Measurements from ENCODE around the gene SNX12.

SNX12 gene

DNA sequence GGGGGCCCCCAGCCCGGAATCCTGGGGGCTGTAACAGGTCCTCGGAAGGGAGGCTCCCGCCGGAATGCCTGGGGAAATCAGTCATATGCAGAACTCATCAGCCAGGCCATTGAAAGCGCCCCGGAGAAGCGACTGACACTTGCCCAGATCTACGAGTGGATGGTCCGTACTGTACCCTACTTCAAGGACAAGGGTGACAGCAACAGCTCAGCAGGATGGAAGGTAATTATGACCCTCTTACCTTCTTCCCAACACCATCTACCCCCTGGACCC lies 28.6 kb upstream of the SNX12 start:
- TF ChIP-seq, protein P1, sequence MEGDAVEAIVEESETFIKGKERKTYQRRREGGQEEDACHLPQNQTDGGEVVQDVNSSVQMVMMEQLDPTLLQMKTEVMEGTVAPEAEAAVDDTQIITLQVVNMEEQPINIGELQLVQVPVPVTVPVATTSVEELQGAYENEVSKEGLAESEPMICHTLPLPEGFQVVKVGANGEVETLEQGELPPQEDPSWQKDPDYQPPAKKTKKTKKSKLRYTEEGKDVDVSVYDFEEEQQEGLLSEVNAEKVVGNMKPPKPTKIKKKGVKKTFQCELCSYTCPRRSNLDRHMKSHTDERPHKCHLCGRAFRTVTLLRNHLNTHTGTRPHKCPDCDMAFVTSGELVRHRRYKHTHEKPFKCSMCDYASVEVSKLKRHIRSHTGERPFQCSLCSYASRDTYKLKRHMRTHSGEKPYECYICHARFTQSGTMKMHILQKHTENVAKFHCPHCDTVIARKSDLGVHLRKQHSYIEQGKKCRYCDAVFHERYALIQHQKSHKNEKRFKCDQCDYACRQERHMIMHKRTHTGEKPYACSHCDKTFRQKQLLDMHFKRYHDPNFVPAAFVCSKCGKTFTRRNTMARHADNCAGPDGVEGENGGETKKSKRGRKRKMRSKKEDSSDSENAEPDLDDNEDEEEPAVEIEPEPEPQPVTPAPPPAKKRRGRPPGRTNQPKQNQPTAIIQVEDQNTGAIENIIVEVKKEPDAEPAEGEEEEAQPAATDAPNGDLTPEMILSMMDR (IDR thresholded peaks at IDR 0.05), result no peak
- no peaks in the 10 kb centered on the region for H3K36me3 Mint-ChIP-seq (ENCODE audit: low read depth)
- no peak for DNase-seq
- H3K27me3 Mint-ChIP-seq (ENCODE audit: low read depth, poor library complexity), result peaks cover 18% of the 10 kb centered on the region
- peak overlapping the region; percentile 96 for H3K4me3 Mint-ChIP-seq
- no peak overlapping the region for H3K27ac Mint-ChIP-seq
- peaks cover 54% of the 10 kb centered on the region for H3K4me1 Mint-ChIP-seq
- H3K9me3 Mint-ChIP-seq, result peaks cover 55% of the 10 kb centered on the region

DNA sequence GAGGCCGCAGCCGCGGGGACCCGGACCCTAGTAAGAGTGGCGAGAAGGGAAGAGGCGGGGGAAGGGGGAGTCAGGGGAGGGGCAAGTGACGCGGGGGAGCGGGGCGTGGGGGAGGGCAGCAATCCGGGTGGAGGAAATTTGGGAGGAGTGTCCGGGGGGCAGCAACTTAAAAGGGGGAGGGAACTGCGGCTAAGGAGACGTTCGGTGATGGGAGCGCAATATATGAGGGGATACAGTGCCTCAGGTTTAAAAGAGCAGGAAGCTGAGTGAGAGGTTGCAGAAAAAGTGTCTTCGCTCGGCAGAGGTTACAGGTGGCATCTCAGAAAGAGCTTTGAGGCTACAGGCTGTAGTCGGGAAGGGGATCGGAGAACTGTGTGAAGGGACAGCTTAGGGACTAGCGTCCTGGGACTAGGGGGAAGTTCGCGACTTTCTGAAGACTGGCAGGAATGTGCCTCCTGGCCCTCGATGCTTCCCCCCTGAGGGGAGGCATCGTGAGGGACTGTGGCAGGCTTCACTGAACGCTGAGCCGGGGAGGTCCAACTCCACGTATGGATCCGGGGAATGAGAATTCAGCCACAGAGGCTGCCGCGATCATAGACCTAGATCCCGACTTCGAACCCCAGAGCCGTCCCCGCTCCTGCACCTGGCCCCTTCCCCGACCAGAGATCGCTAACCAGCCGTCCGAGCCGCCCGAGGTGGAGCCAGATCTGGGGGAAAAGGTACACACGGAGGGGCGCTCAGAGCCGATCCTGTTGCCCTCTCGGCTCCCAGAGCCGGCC lies 28.0 kb upstream of the SNX12 start:
- peak; percentile 22 for DNase-seq
- Mint-ChIP-seq H3K4me1 (peaks cover 49% of the 10 kb centered on the region), H3K27ac (no peak overlapping the region), H3K9me3 (peaks cover 55% of the 10 kb centered on the region), H3K27me3 (ENCODE audit: low read depth, poor library complexity) (peaks cover 18% of the 10 kb centered on the region), H3K4me3 (peak overlapping the region; percentile 96), H3K36me3 (ENCODE audit: low read depth) (no peaks in the 10 kb centered on the region)
- TF ChIP-seq, protein P1 (IDR thresholded peaks at IDR 0.05), result no peak

DNA sequence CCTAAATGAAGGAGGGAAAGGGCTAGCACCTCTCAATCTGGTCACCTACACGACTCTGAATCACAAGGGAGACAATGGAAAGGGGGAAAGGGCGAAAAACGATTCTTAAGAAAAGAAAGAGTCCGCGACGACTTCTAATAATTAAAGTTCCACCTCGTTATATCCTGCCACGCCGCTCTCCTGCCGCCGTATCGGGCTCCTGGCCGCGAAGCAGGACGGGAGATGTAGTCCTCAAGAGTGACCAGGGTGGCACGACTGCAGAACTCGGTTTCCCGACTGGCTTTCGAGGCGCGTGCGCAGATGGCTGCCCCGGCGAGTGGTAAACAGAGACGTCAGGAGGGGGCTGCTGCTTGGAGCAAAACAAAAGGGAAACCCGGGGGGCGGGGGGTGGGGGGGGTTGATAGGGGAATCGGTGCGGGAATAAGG lies 27.4 kb upstream of the SNX12 start, which contains the start of gene FOXO4:
TSS of gene FOXO4 (plus strand) at position 297 of the 426 bp plus-strand sequence. CDS start 678 bp downstream, outside the sequence.
- H3K36me3 Mint-ChIP-seq (ENCODE audit: low read depth), result no peaks in the 10 kb centered on the region

DNA sequence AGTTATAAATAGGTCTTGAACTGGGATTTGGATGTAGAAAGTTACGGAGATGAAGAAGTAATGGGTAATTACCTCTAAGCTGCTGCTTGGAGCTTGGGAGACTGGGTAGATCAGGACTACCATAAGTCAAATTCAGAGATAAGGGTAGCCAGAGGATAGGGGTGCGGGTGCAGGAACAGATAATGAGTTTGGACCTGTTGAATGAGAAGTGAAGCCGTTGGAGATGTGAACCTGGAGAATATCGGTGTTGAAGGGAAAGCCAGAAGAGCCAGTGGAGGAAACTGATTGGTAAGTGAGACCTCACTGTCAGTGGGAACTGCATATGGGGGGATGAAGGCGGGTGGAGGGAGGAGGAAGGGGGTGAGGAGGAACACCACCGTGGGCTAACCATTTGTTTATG lies 26.9 kb upstream of the SNX12 start:
- H3K9me3 Mint-ChIP-seq, result peaks cover 54% of the 10 kb centered on the region
- peaks cover 38% of the 10 kb centered on the region for H3K4me1 Mint-ChIP-seq
- H3K4me3 Mint-ChIP-seq, result peak overlapping the region; percentile 96
- H3K27me3 Mint-ChIP-seq (ENCODE audit: low read depth, poor library complexity), result peaks cover 18% of the 10 kb centered on the region
- no peak for DNase-seq
- TF ChIP-seq, protein P1 (IDR thresholded peaks at IDR 0.05), result no peak
- H3K36me3 Mint-ChIP-seq (ENCODE audit: low read depth), result no peaks in the 10 kb centered on the region
- H3K27ac Mint-ChIP-seq, result no peak overlapping the region

More for the DNA sequence above, 27.4 kb upstream of the SNX12 start, which contains the start of gene FOXO4:
- TF ChIP-seq, protein P1 (IDR thresholded peaks at IDR 0.05), result no peak
- H3K27me3 Mint-ChIP-seq (ENCODE audit: low read depth, poor library complexity), result peaks cover 18% of the 10 kb centered on the region
- DNase-seq, result peak; percentile 85
- H3K4me1 Mint-ChIP-seq, result peaks cover 43% of the 10 kb centered on the region
- H3K9me3 Mint-ChIP-seq, result peaks cover 54% of the 10 kb centered on the region
- no peak within 1 kb of the TSS for H3K27ac Mint-ChIP-seq
- H3K4me3 Mint-ChIP-seq, result peak within 1 kb of the TSS; percentile 96

DNA sequence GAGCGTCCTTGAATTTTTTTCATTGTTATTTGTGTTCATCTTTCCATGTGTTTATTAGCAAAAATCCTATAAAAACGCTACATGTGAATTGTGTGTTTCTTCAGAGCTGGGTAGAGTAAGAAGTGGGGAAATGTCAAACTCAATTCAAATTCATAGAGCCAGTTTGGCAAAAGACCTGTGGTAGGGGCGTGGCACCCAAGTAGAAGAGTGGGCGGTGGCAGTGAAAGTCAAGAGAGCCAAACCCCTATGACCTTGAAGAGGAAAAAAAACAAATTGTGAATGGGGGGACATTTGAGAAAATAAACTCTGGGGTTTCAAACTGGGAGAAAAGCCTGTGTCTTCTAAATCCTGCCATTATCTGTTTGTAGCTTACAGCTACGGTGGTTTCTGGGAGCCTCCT lies 23.1 kb upstream of the SNX12 start:
- H3K36me3 Mint-ChIP-seq (ENCODE audit: low read depth), result no peaks in the 10 kb centered on the region
- H3K4me3 Mint-ChIP-seq, result no peak overlapping the region
- no peak for DNase-seq
- no peak overlapping the region for H3K27ac Mint-ChIP-seq
- H3K9me3 Mint-ChIP-seq, result peaks cover 55% of the 10 kb centered on the region
- TF ChIP-seq, protein P1 (IDR thresholded peaks at IDR 0.05), result no peak
- peaks cover 6% of the 10 kb centered on the region for H3K27me3 Mint-ChIP-seq (ENCODE audit: low read depth, poor library complexity)
- H3K4me1 Mint-ChIP-seq, result peaks cover 14% of the 10 kb centered on the region

DNA sequence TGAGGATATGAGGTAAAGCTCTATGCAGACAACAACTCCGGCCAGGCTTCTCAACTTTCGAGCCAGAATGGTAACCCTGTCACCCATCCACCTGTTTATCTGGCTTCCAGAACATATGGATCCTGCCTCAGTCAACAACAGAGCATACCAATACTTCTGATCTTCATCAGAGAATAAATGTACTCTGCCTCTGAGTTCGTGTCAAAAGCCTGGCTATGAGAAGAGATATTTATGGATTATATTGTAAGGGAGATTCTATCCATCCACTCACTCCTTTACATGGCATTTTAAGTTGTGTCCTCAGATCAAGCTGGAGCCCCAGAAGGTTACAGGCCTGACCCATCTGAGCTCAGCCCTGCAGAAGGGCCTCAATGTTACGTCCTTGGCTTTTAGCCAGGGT lies 17.8 kb upstream of the SNX12 start:
- H3K27me3 Mint-ChIP-seq (ENCODE audit: low read depth, poor library complexity), result peaks cover 7% of the 10 kb centered on the region
- H3K9me3 Mint-ChIP-seq, result peaks cover 22% of the 10 kb centered on the region
- no peaks in the 10 kb centered on the region for H3K4me1 Mint-ChIP-seq
- no peak overlapping the region for H3K27ac Mint-ChIP-seq
- TF ChIP-seq, protein P1 (IDR thresholded peaks at IDR 0.05), result no peak
- no peaks in the 10 kb centered on the region for H3K36me3 Mint-ChIP-seq (ENCODE audit: low read depth)
- no peak overlapping the region for H3K4me3 Mint-ChIP-seq
- no peak for DNase-seq
